Left lung (tissue), 14 donors: ENCODE measurements around the gene TMEM51. TPM values are rescaled to one million over a fixed set of nuclear protein-coding genes. Genes with fewer than 3 reads are reported as not detected.

Source experiments
- ATAC-seq: fragments of 200-7000 bp; cut with Tn5 transposase; one replicate; pipeline ENCODE4 v1.9.1; 2020; ENCODE audit warnings: moderate library complexity
- DNase-seq, 4 donors: peaks; one replicate each; pipeline ENCODE4 v3.0.0-alpha.2; 2013 to 2020
- H3K27ac ChIP-seq, 2 donors: fragments of 200-600 bp; sonication (generic) in 1 of 2; one replicate each; pipeline versions ENCODE4 v1.5.0 to v1.8.0; 2020 to 2021
- H3K27me3 ChIP-seq, 2 donors: fragments of 200-600 bp; sonication (generic) in 1 of 2; one replicate each; pipeline versions ENCODE4 v1.5.0 to v1.8.0; 2020 to 2021
- H3K36me3 ChIP-seq, 2 donors: fragments of 200-600 bp; sonication (generic) in 1 of 2; one replicate each; pipeline versions ENCODE4 v1.5.0 to v1.8.0; 2020 to 2021
- H3K4me1 ChIP-seq, 2 donors: fragments of 200-600 bp; one replicate each; pipeline ENCODE4 v1.8.0; 2021
- H3K4me3 ChIP-seq, 2 donors: fragments of 200-600 bp; sonication (generic) in 1 of 2; one replicate each; pipeline versions ENCODE4 v1.5.0 to v1.8.0; 2020 to 2021; ENCODE audit warnings: mild to moderate bottlenecking in 1 of 2
- H3K9me3 ChIP-seq, 2 donors: fragments of 200-600 bp; sonication (generic) in 1 of 2; one replicate each; pipeline versions ENCODE4 v1.5.0 to v1.8.0; 2020 to 2021
- CTCF ChIP-seq, 2 donors: fragments of 200-600 bp; sonication (generic) in 1 of 2; IDR thresholded peaks; one replicate each; pipeline versions ENCODE4 v1.5.0 to v1.8.0; 2021; ENCODE audit warnings: antibody characterized with exemption in 2 of 2
- intact Hi-C, 2 donors: fragments of 100-400 bp; cut with DNase I; formaldehyde crosslinking; loops; one replicate each; pipeline versions ENCODE4 v1.11.2 to v1.14.2; 2022
- long read RNA-seq, 12 donors: library from polyadenylated mRNA in 2 of 12; unstranded in 2 of 12; transcript quantifications; one replicate each; pipeline ENCODE4 v2.0.0 and lab custom pipeline, GENCODE V29; 2019 to 2026
- polyA plus RNA-seq, 6 donors: library from polyadenylated mRNA; unstranded; fragments of 120-200 nt; gene quantifications; one replicate each; pipeline ENCODE4 v1.2.1, GENCODE V29; 2013; ENCODE audit not compliant: insufficient read length in 6 of 6
- total RNA-seq, 2 donors: library from RNA; stranded (reverse); fragmentation: NEBNext Ultra II Directional; extraction: Animal tissue kit (Norgen Biotek cat#: 25700); gene quantifications; one replicate each; pipeline ENCODE4 v1.2.1, GENCODE V29; 2021
- donor health status: DM: no; HTN: yes; CAD: no.
- donor health status: DM: no; HTN: no; CAD: no.

Gene TMEM51
- 10 to 100 TPM; 17.9 TPM for total RNA-seq
- polyA plus RNA-seq, result 10 to 100 TPM; 10.6 to 17.0 (median 14.8) TPM
- long read RNA-seq, donor 1, transcript TMEM51-203 (3 exons, 1,842 nt), result major isoform, 6 of 8 reads
- long read RNA-seq, donor 1, partial matches to known transcripts, result 0 of 8 reads
- long read RNA-seq, donor 1, other reads (novel, unspliced or antisense), result 0 of 8 reads
- long read RNA-seq, donor 2, partial matches to known transcripts, result 0 of 7 reads
- long read RNA-seq, donor 2, other reads (novel, unspliced or antisense), result 0 of 7 reads
- long read RNA-seq, donor 3, transcript TMEM51-203 (3 exons, 1,842 nt), result major isoform, 7 of 10 reads
- long read RNA-seq, donor 3, partial matches to known transcripts, result 0 of 10 reads
- long read RNA-seq, donor 3, other reads (novel, unspliced or antisense), result 0 of 10 reads
- long read RNA-seq, donor 4, partial matches to known transcripts, result 0 of 4 reads
- long read RNA-seq, donor 4, other reads (novel, unspliced or antisense), result 3 of 4 reads
- long read RNA-seq, donor 5, transcript TMEM51-201 (4 exons, 1,931 nt), result major isoform, 5 of 9 reads
- long read RNA-seq, donor 5, partial matches to known transcripts, result 0 of 9 reads
- long read RNA-seq, donor 5, other reads (novel, unspliced or antisense), result 0 of 9 reads
- long read RNA-seq, donor 6, partial matches to known transcripts, result 0 of 6 reads
- long read RNA-seq, donor 6, other reads (novel, unspliced or antisense), result 0 of 6 reads
- long read RNA-seq, donor 7, partial matches to known transcripts, result 0 of 1 reads
- long read RNA-seq, donor 7, other reads (novel, unspliced or antisense), result 0 of 1 reads
- long read RNA-seq, donor 8, transcript TMEM51-203 (3 exons, 1,842 nt), result major isoform, 6 of 8 reads
- long read RNA-seq, donor 8, partial matches to known transcripts, result 0 of 8 reads
- long read RNA-seq, donor 8, other reads (novel, unspliced or antisense), result 0 of 8 reads
- long read RNA-seq, donor 9, result 0 reads
- long read RNA-seq, donor 10, partial matches to known transcripts, result 0 of 4 reads
- long read RNA-seq, donor 10, other reads (novel, unspliced or antisense), result 0 of 4 reads
- long read RNA-seq, donor 11, partial matches to known transcripts, result 14 of 18 reads
- long read RNA-seq, donor 11, other reads (novel, unspliced or antisense), result 0 of 18 reads
- long read RNA-seq, donor 12, transcript TMEM51-203 (3 exons, 1,842 nt), result major isoform, 5 of 7 reads
- long read RNA-seq, donor 12, partial matches to known transcripts, result 0 of 7 reads
- long read RNA-seq, donor 12, other reads (novel, unspliced or antisense), result 0 of 7 reads

- H3K4me1 ChIP-seq, result peaks cover 9 to 60% of the 10 kb centered on the region in 2 donors
- H3K27me3 ChIP-seq, result peaks cover 0 to 46% of the 10 kb centered on the region in 2 donors
- peak within 1 kb of the TSS; percentile 80 to 82 for H3K4me3 ChIP-seq
- intact Hi-C loops, result loop anchor here (5.0 to 10.0 kb wide), 2 partner anchors 111 to 119 kb away; no protein-coding TSS in a partner anchor
- peak; percentile 86 for ATAC-seq
- no peaks in the 10 kb centered on the region for H3K9me3 ChIP-seq
- no peak for TF ChIP-seq CTCF (IDR thresholded peaks at IDR 0.05)
- H3K27ac ChIP-seq, result peak within 1 kb of the TSS; percentile 83 to 94
- no peaks in the 10 kb centered on the region for H3K36me3 ChIP-seq
- DNase-seq, result peak; percentile 86 to 92 (median 90)
These were observed at the start of gene TMEM51 for GRCh38 chr1:15153184-15153841. Gene TMEM51 (plus strand): TSS chr1:15153747. CDS start chr1:15215088, 61,341 bp downstream.

GRCh38 chr1:15103906-15104305 is 49.6 kb upstream of the TMEM51 start:
- Histone ChIP-seq H3K4me1 (no peaks in the 10 kb centered on the region), H3K36me3 (no peaks in the 10 kb centered on the region), H3K27me3 (peaks cover 0 to 12% of the 10 kb centered on the region in 2 donors), H3K27ac (no peak overlapping the region), H3K9me3 (peaks cover 0 to 7% of the 10 kb centered on the region in 2 donors), H3K4me3 (no peak overlapping the region)
- no peak for ATAC-seq
- no peak for DNase-seq
- no peak for TF ChIP-seq CTCF (IDR thresholded peaks at IDR 0.05)
- intact Hi-C loops, result no loop called here

GRCh38 chr1:15104768-15105167 is 48.8 kb upstream of the TMEM51 start:
- Histone ChIP-seq H3K36me3 (no peaks in the 10 kb centered on the region), H3K4me3 (no peak overlapping the region), H3K27me3 (peaks cover 0 to 12% of the 10 kb centered on the region in 2 donors), H3K9me3 (peaks cover 0 to 7% of the 10 kb centered on the region in 2 donors), H3K27ac (no peak overlapping the region), H3K4me1 (no peaks in the 10 kb centered on the region)
- ATAC-seq, result no peak
- TF ChIP-seq CTCF (IDR thresholded peaks at IDR 0.05), result no peak
- DNase-seq, result no peak
- intact Hi-C loops, result no loop called here

GRCh38 chr1:15106608-15107007 is 46.9 kb upstream of the TMEM51 start:
- no peak for TF ChIP-seq CTCF (IDR thresholded peaks at IDR 0.05)
- H3K4me1 ChIP-seq, result no peaks in the 10 kb centered on the region
- no peaks in the 10 kb centered on the region for H3K36me3 ChIP-seq
- intact Hi-C loops, result no loop called here
- H3K9me3 ChIP-seq, result peaks cover 0 to 7% of the 10 kb centered on the region in 2 donors
- DNase-seq, result peak in 1 of 4 donors; percentile 52
- ATAC-seq, result no peak
- H3K4me3 ChIP-seq, result no peak overlapping the region
- no peak overlapping the region for H3K27ac ChIP-seq
- no peaks in the 10 kb centered on the region for H3K27me3 ChIP-seq
